HS-5 (cell line): Measurements from ENCODE around the gene COL5A3.
"Not testable (repeated sequence)": the region's sequence is repeated elsewhere in the genome, so short reads cannot be mapped to it uniquely, and the experiment has no call there.

ENCODE experiments used
- DNase-seq: peaks from one replicate; pipeline ENCODE4 v3.0.0-alpha.2; 2012; ENCODE audit warnings: low read depth

Gene COL5A3

GRCh38 chr19:9970481-9970880 lies 39.8 kb downstream of the COL5A3 start:
- DNase-seq = no peak

DNA sequence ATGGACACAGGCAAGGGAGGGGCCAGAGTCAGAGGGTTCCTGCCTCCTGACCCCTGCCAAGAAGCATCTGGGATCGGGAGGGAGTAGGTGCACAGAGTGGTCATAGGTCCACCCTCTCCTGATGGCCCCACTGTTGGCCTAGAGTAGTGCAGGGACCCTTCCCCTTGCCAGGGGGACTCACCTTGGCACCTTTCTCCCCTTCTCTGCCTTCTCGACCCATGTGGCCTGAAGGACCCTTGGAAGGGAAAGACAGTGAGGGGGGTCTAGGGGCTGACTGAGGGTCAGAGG lies 40.7 kb downstream of the COL5A3 start:
- DNase-seq = no peak

DNA sequence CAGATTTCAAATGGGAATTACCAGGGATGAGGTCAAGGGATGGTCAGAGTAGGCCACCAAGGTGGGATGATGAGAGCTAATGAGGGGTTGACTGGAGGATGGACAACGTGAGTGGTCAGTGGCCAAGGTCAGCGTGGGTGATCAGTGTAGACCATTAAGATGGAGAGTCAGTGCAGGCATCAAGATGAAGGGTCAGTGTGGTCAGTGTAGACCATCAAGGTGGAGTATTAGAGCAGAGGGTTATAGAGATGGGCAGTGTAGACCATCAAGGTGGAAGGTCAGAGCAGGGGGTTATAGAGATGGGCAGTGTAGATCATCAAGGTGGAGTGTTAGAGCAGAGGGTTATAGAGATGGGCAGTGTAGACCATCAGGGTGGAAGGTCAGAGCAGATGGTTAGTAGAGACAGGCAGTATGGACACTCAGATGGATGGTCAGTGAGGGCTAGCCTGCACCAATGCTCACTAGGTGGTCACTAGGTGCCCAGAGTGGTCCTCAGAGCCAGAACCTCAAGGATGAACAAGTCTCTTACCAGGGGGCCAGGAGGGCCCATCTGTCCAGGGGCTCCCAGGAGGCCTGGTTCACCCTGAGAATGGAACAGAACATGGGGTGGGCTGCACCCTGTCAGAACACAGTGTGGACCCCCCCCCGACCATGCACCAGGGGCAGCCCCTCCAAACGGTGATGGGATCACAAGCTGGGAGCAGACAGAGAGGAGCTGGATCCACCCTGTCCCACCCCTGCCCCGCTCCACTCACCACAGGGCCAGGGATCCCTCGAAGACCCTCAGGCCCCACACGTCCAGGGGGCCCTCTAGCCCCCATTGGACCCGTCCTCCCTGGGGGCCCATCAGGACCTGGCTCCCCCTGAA lies 41.2 kb downstream of the COL5A3 start:
- DNase-seq = no peak

- DNase-seq = no peak
These were observed 43.0 kb downstream of the COL5A3 start for GRCh38 chr19:9967326-9967725.

GRCh38 chr19:9966448-9966847 lies 43.9 kb downstream of the COL5A3 start:
- no peak for DNase-seq

GRCh38 chr19:9966024-9966423 lies 44.3 kb downstream of the COL5A3 start:
- no peak for DNase-seq

DNA sequence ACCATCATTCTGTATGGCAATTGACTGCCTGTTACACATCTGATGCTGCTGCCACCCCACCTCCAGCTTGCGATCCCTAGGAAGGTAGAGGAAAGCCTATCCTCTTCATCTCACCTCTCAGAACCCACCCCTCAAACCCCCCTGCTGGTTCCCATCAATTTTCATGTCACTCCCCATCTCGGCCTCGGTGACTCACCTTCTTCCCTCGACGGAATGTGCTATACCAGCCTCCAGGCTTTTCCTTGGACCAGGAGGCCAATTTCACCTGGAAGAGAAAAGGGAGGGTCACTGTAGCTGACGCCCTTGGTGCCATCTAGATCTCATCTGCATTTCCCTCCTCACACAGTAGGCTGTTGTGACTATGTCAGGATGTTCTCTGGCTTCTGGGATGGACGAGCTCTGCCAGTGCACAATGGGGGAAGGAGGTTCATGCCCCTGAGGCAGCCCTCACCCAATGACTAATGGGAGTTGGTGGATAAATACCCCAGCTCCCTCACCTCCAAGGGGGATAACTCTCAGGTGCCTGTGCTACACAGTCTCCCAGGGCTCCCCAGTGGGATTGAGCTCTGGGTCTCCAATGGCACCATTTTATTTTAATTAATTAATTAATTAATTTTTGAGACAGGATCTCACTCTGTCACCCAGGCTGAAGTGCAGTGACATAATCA lies 47.5 kb downstream of the COL5A3 start:
- DNase-seq = no peak

DNA sequence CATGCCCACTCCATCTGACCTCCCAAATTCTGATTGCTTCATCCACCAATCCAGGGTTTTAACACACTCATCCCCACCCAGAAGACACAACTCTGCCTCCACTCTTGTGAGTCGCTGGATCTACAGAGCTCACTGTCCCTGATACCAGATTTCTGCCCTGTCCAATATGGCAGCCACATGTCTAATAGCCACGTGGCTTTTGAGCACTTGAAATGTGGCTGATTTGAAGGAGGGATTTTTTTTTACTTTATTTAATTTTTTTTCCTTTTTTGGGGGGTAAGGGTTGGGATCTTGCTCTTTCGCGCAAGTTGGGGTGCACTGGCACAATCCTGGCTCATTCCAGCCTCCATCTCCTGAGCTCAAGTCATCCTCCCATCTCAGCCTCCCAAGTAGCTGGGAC lies 49.2 kb downstream of the COL5A3 start:
- no peak for DNase-seq

GRCh38 chr19:9958379-9958821 lies 51.9 kb downstream of the COL5A3 start:
- peak; percentile 76 for DNase-seq

- DNase-seq = no peak
These were observed 53.3 kb downstream of the COL5A3 start for GRCh38 chr19:9956956-9957355.

DNA sequence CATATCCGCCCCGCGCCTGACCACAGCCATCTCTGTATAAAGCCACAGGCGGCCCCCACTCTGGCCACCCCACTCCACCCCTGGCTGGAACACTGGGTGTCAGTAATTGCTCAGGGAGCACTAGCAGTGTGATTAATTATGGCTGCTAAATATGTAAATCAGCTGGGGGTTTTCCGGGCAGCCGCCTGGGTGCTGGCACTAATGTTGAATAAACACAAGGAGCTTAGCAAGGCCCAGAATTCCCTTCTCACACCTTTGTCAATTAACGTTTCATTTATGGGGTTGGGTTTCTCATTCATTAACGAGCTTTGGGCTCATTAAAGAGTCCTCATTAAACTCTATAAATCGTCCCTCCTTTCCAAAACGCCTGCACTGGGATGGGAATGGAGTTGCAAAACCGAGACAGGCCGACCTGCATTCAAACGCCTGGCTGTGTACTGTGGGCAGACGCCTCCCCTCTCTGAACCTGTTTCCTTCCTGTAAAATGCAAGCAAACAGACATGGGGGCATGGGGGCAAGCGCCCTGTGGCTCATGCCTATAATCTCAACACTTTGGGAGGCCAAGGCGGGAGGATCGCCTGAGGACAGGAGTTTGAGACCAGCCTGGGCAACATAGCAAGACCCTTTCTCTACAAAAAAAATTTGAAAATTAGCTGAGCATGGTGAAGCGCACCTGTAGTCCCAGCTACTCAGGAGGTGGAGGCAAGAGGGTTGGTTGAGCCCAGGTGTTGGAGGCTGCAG lies 56.3 kb downstream of the COL5A3 start:
- DNase-seq = no peak

DNA sequence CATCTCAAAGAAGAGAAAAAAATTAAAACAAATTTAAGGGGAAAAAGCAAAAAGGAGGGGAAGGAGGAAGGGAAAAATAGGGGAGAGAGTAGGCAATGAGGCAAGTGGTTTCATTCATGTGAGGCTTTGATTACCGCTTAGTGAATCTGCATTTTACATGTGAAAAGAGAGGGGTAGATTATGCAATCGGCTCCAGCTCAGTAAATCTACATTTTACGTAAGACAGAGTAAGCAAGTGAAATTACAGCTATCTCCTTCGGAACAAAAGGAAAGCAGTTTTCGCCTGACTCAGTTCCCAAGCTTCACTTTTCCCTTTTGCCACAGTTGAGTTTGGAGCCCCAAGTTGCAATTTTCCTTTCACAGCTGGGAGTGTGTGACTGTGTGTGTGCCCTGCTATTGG lies 58.0 kb downstream of the COL5A3 start:
- no peak for DNase-seq

DNA sequence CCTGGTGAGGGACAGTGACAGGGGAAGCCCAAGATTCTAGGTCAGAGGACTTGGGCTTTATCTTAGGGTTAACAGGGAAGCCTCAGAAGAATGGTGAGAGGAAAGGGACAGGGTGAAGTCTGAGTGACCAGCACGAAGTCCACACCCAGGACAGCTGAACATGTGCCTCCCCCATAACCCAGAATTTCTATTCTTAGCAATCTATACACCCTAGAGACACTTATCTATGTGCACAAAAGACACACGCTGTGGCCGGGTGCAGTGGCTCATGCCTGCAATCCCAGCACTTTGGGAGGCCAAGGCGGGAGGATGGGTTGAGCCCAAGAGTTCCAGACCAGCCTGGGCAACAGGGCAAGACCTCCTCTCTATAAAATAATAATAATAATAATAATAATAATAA lies 62.9 kb downstream of the COL5A3 start:
- no peak for DNase-seq

DNA sequence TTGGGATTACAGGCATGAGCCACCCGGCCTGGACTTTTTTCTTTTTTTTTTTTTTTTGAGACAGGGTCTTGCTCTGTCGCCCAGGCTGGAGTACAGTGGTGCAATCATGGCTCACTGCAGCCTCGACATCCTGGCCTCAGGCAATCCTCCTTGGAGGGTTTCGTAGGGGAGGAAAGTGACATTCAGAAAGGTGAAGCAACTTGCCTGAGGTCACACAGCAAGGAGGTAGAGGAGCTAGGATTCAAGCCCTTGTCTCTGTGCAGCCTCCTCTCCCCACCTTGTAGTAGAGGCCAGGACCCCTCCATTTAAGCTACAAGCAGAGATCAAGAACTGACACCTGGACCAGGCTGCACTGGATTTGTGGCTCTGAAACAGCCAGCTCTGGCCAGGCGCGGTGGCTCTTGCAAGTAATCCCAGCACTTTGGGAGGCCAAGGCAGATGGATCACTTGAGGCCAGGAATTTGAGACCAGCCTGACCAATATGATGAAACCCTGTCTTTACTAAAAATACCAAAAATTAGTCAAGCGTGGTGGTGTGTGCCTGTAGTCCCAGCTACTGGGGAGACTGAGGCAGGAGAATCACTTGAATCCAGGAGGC lies 63.7 kb downstream of the COL5A3 start:
- DNase-seq = not testable (repeated sequence)

- peak; percentile 98 for DNase-seq
These were observed 64.9 kb downstream of the COL5A3 start for GRCh38 chr19:9945319-9945966.

DNA sequence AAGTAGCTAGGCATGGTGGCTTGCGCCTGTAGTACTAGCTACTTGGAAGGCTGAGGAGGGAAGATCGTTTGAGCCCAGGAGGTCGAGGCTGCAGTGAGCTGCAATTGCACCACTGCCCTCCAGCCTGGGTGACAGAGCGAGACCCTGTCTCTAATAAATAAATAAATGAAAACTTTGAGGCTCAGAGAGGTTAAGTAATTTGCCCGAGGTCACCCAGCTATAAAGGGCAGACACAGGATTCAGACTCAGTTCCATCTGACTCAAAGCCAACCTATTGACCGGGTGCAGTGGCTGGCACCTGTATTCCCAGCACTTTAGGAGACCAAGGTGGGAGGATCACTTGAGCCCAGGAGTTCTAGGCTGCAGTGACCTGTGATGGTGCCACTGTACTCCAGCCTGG lies 66.6 kb downstream of the COL5A3 start:
- DNase-seq = no peak

DNA sequence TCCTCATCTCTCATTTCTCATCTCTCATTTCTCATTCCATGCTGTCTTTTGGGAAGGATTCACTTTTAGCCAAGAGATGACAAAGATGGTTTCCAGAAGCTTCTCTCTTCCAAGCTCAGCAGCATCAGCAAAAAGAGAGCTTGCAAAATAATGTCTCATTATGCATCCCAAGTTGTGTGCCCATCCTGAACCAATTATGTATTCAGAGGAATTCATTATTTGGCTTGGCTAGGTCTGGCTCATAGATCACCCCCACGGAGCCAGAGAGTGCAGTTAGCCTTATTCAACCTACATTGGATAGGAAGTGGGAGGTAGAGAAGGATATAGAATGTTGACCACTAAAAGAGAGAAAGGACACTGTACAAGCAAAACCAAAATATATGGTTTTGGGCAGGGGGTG lies 68.6 kb downstream of the COL5A3 start:
- DNase-seq = no peak

DNA sequence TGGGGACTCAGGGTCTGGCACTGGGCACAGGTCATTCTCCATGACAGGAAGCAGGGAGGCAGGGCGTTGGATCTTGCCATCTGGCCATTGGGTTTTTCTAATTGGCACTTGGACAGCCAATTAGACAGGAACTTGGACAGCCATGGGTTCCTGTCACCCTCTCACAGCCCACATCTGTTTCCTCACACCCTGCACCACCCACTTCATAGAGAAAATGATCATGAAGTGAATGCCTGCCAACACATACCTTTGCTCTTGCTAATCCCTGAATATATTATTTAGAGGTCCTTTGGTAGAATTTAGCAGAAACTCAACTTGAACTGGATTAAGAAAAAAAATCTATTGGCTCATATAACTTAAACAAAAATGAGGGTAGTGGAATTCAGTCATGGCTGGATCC lies 69.1 kb downstream of the COL5A3 start:
- DNase-seq = no peak

GRCh38 chr19:9940778-9941177 lies 69.5 kb downstream of the COL5A3 start:
- DNase-seq = no peak

DNA sequence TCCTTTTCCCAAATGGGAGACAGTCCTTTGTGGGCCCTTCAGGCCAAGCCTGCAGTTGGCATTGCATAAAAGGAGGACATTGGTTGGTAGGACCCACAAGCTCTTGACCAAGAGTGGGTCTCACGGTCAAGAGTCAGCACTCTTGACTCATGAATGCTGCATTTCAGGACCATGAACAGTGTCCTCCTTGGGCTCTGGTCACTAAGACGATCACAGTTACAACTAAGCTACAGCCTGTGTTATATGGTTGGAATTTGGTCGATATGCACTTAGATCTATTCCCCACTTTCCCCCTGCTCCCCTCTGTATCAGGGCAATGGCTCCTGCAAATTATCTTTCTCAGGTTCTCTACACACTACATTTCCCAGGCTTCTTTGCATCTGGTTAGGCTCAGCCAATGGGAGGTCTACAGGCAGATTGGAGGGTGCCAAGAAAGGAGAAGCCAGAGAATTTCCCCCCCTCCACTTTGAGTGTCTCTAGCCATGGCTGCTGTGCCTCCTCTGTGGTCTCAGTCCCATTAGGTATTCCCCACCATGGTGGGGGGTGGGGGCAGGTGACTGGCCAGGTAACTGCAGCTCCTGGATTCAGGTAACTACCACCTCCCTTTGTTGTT lies 70.9 kb downstream of the COL5A3 start:
- DNase-seq = no peak

DNA sequence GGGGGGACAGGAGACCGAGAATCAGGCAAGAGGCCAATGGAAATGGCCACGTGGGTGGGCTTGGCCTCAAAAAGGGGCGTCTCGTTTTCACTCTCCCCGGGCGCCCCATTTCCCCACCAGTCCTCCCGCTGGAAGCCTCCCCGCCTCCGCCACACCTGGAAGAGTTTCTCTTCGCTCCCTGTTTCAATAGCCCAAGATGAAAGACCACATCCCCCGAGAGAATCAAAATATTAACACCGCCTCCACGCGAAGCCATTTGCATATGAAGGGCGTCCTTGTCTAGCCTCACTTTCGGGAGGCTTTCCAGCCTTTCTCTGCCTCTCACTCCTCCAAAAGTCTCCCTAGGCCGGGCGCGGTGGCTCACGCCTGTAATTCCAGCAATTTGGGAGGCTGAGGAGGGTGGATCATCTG lies 73.3 kb downstream of the COL5A3 start:
- DNase-seq = no peak
